ENCODE data around the gene DLG2. TPM values are rescaled to one million over a fixed set of nuclear protein-coding genes. Genes with fewer than 3 reads are reported as not detected.

The DLG2 gene
- total and polyA plus RNA-seq, 9 of the 15 experiments (the other 6 are each of a cell fraction or from before 2014, with no cell fraction given): 0.52 to 1.6 (median 0.95) TPM

DNA sequence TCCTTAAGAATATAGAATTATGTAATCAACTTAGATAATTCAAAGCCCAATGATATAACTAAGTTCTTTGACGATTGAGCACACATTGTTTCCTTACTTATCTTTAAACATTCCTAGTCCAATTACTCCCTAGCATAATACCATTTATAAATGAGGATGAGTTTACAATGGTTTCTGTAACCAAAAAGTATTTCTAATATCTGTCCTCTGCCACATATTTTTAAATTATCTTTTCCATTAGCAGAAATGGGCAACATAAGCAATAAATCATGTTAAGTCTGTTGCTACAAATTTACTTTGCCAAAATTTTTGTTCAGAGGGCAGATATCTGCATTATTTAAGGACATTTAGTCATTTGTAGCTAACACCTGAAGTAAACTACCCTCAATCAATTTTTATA lies 31.0 kb upstream of the DLG2 start (continued):
- TF ChIP-seq, protein P1, sequence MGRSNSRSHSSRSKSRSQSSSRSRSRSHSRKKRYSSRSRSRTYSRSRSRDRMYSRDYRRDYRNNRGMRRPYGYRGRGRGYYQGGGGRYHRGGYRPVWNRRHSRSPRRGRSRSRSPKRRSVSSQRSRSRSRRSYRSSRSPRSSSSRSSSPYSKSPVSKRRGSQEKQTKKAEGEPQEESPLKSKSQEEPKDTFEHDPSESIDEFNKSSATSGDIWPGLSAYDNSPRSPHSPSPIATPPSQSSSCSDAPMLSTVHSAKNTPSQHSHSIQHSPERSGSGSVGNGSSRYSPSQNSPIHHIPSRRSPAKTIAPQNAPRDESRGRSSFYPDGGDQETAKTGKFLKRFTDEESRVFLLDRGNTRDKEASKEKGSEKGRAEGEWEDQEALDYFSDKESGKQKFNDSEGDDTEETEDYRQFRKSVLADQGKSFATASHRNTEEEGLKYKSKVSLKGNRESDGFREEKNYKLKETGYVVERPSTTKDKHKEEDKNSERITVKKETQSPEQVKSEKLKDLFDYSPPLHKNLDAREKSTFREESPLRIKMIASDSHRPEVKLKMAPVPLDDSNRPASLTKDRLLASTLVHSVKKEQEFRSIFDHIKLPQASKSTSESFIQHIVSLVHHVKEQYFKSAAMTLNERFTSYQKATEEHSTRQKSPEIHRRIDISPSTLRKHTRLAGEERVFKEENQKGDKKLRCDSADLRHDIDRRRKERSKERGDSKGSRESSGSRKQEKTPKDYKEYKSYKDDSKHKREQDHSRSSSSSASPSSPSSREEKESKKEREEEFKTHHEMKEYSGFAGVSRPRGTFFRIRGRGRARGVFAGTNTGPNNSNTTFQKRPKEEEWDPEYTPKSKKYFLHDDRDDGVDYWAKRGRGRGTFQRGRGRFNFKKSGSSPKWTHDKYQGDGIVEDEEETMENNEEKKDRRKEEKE (IDR thresholded peaks at IDR 0.05; ENCODE audit: borderline replicate concordance in 1 of 2, control insufficient read depth in 1 of 2, low read depth in 2 of 2, low read length in 1 of 2): no peak
- TF ChIP-seq, protein P2, sequence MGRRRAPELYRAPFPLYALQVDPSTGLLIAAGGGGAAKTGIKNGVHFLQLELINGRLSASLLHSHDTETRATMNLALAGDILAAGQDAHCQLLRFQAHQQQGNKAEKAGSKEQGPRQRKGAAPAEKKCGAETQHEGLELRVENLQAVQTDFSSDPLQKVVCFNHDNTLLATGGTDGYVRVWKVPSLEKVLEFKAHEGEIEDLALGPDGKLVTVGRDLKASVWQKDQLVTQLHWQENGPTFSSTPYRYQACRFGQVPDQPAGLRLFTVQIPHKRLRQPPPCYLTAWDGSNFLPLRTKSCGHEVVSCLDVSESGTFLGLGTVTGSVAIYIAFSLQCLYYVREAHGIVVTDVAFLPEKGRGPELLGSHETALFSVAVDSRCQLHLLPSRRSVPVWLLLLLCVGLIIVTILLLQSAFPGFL (CRISPR knock-in tag; IDR thresholded peaks at IDR 0.05): no peak

DNA sequence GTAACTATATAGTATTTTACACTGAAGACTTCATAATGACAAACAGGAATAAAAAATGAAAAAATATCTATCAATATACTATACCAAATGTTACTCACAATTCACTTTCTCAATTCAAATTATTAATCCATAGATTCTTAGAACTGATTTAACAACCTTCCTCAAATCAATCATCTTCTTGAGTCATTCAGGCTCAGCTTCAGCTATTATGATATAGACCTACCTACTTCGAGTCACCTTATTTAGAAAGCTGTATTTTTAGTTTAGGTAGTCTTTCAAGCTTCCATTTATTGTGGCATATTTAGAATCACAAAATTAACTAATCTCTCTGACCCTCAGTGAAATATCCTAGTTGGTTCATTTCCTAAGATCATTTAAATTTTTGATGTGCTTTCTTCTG lies 29.6 kb upstream of the DLG2 start:
- no peak for FAIRE-seq
- H2AFZ ChIP-seq (ENCODE audit: low read depth, low read length): no peak overlapping the region
- no peak overlapping the region for H3K4me2 ChIP-seq (ENCODE audit: insufficient read depth, low read length)
- intact Hi-C loops (cut with micrococcal nuclease) (no loop called here), in situ Hi-C loops (cut with MboI) (no loop called here)
- no TSS peak for BruUV-seq (replicated peaks)
- DNase-seq (ENCODE audit: extremely low read depth in 1 of 4, low spot score in 3 of 4): no peak
- CTCF ChIA-PET (ENCODE audit: low intra/inter-chr PET ratio): no interaction called here
- H3K79me2 ChIP-seq (ENCODE audit: control insufficient read depth, insufficient read depth, low read length): peaks cover 76% of the 10 kb centered on the region
- no peak overlapping the region for H3K27ac ChIP-seq (ENCODE audit: extremely low read depth, low read depth, low read length)
- no peak for ATAC-seq
- no peak overlapping the region for H3K4me3 ChIP-seq
- H3K36me3 ChIP-seq (ENCODE audit: control insufficient read depth, insufficient read depth, low read length): peaks cover 84% of the 10 kb centered on the region
- TF ChIP-seq ZNF143 (CRISPR knock-in tag; IDR thresholded peaks at IDR 0.05): no peak
- TF ChIP-seq, protein P3, sequence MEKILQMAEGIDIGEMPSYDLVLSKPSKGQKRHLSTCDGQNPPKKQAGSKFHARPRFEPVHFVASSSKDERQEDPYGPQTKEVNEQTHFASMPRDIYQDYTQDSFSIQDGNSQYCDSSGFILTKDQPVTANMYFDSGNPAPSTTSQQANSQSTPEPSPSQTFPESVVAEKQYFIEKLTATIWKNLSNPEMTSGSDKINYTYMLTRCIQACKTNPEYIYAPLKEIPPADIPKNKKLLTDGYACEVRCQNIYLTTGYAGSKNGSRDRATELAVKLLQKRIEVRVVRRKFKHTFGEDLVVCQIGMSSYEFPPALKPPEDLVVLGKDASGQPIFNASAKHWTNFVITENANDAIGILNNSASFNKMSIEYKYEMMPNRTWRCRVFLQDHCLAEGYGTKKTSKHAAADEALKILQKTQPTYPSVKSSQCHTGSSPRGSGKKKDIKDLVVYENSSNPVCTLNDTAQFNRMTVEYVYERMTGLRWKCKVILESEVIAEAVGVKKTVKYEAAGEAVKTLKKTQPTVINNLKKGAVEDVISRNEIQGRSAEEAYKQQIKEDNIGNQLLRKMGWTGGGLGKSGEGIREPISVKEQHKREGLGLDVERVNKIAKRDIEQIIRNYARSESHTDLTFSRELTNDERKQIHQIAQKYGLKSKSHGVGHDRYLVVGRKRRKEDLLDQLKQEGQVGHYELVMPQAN (IDR thresholded peaks at IDR 0.05; ENCODE audit: borderline replicate concordance): no peak
- no peak for TF ChIP-seq NCOA2 (IDR thresholded peaks at IDR 0.05; ENCODE audit: partially characterized antibody in 2 of 2)
- no peak for TF ChIP-seq SRSF3 (IDR thresholded peaks at IDR 0.05; ENCODE audit: insufficient read depth, low read length)
- no peak for TF ChIP-seq POLR2B (IDR thresholded peaks at IDR 0.05; ENCODE audit: low read depth, partially characterized antibody)
- peak; percentile 31; the same call in 1 of the 2 replicates for TF ChIP-seq POLR2A (conservative IDR thresholded peaks at IDR 0.05)
- H4K20me1 ChIP-seq (replicated peaks; ENCODE audit: control insufficient read depth, insufficient read depth, low read length): peaks cover 4% of the 10 kb centered on the region; the same call in 1 of the 2 replicates
- peaks cover 5 to 24% of the 10 kb centered on the region in 2 experiments; a peak in 4 of 5 replicates for H3K4me1 ChIP-seq (replicated peaks in 1 of 2; ENCODE audit: control insufficient read depth in 2 of 2, insufficient read depth in 2 of 2, low read length in 2 of 2)
- H3K9me3 ChIP-seq (replicated peaks; ENCODE audit: control insufficient read depth, insufficient read depth, low read depth, low read length): no peaks in the 10 kb centered on the region
- no peak overlapping the region for H3K9ac ChIP-seq (ENCODE audit: insufficient read depth in 1 of 2, low read depth in 2 of 2, low read length in 2 of 2)
- no peaks in the 10 kb centered on the region for H3K27me3 ChIP-seq (ENCODE audit: control insufficient read depth in 2 of 2, insufficient read depth in 2 of 2, low read length in 2 of 2)
- POLR2A ChIA-PET: interaction anchor here (0.9 to 10.1 kb wide), 2 partner anchors 6 to 8 kb away, joined by 4 to 145 read pairs; partner anchors contain the start of genes CREBZF and TMEM126A
- no peaks in the 10 kb centered on the region for H3K9me1 ChIP-seq (ENCODE audit: control insufficient read depth, insufficient read depth, low read length)
- 82% methylated on average over 1 of the region's 1 CpG for WGBS (ENCODE audit: insufficient coverage, low coverage, missing lambda C conversion rate)

Data from K562 (cell line).